OCI-LY1 (cell line): Measurements from ENCODE around the gene USP43.

ENCODE experiments used
- CTCF ChIP-seq: fragments of 200-600 bp; sonication (generic), shearing (Covaris generic); IDR thresholded peaks from 2 replicates; pipeline ENCODE4 v1.5.1; 2017; ENCODE audit warnings: mild to moderate bottlenecking, antibody characterized with exemption, low read length, moderate library complexity, mixed read lengths
- EZH2 ChIP-seq: fragments of 200-600 bp; sonication (generic), shearing (Covaris generic); IDR thresholded peaks from 2 replicates; pipeline ENCODE4 v1.8.0; 2017; ENCODE audit warnings: borderline replicate concordance, mixed run types, mild to moderate bottlenecking, antibody characterized with exemption, low read length, moderate library complexity, mixed read lengths

GRCh38 chr17:9755083-9755482 lies 109.8 kb downstream of the USP43 start:
- no peak for TF ChIP-seq CTCF
- TF ChIP-seq EZH2: no peak
